Measurements from ENCODE around the gene MEGF11. TPM values are rescaled to one million over a fixed set of nuclear protein-coding genes. Genes with fewer than 3 reads are reported as not detected.

MEGF11 gene
- total and polyA plus RNA-seq, 7 donors = 0.04 to 0.05 TPM; not detected in 5

DNA sequence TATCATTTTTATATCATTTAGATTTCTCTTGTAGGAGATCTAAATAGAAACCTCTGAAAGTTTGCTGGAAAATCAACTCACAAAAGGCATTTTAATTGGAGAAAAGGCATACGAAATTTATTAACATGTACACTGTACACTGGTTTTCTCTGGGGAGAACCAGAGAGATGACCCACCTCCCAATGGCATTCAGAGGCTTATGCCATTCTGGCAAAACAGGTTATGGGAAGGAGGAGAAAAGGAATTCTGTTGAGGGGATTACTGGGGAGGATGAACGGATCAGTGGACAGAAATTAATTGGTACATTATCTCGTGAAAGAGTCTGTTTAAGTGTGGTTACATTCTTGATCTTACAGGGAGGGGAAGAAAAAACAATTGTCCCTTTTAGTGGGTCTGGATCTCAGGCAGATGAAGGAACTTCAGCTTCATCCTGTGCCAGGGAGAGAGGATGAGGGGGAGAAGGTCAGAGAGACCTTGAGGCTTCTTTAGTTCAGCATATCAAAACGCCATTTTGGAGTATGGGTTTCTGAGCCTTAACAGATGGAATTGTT is 367.8 kb downstream of the MEGF11 start:
- 60 to 75% (median 62%) methylated on average over 4 of the region's 4 CpGs for WGBS, 3 donors
- Histone ChIP-seq H3K27me3 (ENCODE audit: insufficient read depth in 3 of 3, low read length in 2 of 3) (no peaks in the 10 kb centered on the region), H3K4me3 (no peak overlapping the region), H3K36me3 (ENCODE audit: insufficient read depth in 1 of 2, low read depth in 1 of 2) (peaks cover 5 to 87% of the 10 kb centered on the region in 2 donors), H3K4me1 (no peaks in the 10 kb centered on the region), H3K9me3 (no peaks in the 10 kb centered on the region), H3K27ac (no peak overlapping the region)
- TF ChIP-seq, protein P1, sequence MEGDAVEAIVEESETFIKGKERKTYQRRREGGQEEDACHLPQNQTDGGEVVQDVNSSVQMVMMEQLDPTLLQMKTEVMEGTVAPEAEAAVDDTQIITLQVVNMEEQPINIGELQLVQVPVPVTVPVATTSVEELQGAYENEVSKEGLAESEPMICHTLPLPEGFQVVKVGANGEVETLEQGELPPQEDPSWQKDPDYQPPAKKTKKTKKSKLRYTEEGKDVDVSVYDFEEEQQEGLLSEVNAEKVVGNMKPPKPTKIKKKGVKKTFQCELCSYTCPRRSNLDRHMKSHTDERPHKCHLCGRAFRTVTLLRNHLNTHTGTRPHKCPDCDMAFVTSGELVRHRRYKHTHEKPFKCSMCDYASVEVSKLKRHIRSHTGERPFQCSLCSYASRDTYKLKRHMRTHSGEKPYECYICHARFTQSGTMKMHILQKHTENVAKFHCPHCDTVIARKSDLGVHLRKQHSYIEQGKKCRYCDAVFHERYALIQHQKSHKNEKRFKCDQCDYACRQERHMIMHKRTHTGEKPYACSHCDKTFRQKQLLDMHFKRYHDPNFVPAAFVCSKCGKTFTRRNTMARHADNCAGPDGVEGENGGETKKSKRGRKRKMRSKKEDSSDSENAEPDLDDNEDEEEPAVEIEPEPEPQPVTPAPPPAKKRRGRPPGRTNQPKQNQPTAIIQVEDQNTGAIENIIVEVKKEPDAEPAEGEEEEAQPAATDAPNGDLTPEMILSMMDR (IDR thresholded peaks at IDR 0.05) = no peak
- no peak for DNase-seq
- ATAC-seq = no peak
- intact Hi-C loops (cut with DNase I) = no loop called here

DNA sequence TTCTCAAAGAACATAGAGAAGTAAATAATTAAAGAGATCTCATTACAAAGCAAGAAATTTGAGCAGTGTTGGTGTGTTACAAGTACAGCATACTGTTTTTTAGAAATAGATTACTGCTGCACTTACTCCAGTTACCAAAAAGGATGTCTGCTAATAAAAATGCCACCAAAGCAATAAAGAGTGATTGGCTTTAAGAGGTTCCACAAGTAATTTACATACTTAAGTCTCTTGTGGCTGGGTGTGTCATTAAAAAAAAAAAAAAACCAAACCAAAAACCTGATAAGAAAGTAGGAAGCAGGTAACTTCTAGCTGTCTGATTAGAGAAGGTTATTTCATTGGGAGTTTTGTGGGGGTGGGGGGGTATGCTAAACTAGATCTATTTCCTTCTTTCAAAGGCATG is 369.0 kb downstream of the MEGF11 start:
- Histone ChIP-seq H3K27ac (no peak overlapping the region), H3K4me1 (no peaks in the 10 kb centered on the region), H3K36me3 (ENCODE audit: insufficient read depth in 1 of 2, low read depth in 1 of 2) (peaks cover 5 to 96% of the 10 kb centered on the region in 2 donors), H3K27me3 (ENCODE audit: insufficient read depth in 3 of 3, low read length in 2 of 3) (no peaks in the 10 kb centered on the region), H3K4me3 (no peak overlapping the region), H3K9me3 (no peaks in the 10 kb centered on the region)
- intact Hi-C loops (cut with DNase I) = no loop called here
- TF ChIP-seq, protein P1 (IDR thresholded peaks at IDR 0.05) = no peak
- ATAC-seq (no peak), DNase-seq (no peak)

DNA sequence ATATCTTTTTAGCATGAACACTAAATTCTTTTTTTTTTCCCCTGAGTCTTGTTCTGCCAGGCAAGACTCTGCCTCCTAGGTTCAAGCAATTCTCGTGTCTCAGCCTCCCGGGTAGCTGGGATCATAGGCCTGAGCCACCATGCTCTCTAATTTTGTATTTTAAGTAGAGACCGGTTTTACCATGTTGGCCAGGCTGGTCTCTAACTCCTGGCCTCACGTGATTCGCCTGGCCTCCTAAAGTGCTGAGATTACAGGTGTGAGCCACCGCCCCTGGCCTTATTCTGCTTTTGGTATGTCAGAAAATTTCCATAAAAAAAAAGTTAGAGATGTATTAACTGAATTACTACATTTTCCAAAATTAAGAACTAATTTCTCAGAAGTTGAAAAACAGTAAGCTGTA is 370.0 kb downstream of the MEGF11 start:
- Histone ChIP-seq H3K9me3 (no peaks in the 10 kb centered on the region), H3K36me3 (ENCODE audit: insufficient read depth in 1 of 2, low read depth in 1 of 2) (peaks cover 5 to 96% of the 10 kb centered on the region in 2 donors), H3K27me3 (ENCODE audit: insufficient read depth in 3 of 3, low read length in 2 of 3) (no peaks in the 10 kb centered on the region), H3K4me1 (no peaks in the 10 kb centered on the region), H3K4me3 (no peak overlapping the region), H3K27ac (no peak overlapping the region)
- intact Hi-C loops (cut with DNase I) = no loop called here
- no peak for ATAC-seq
- TF ChIP-seq, protein P1 (IDR thresholded peaks at IDR 0.05) = no peak
- no peak for DNase-seq
- 92 to 93% (median 93%) methylated on average over 6 of the region's 6 CpGs for WGBS, 3 donors

DNA sequence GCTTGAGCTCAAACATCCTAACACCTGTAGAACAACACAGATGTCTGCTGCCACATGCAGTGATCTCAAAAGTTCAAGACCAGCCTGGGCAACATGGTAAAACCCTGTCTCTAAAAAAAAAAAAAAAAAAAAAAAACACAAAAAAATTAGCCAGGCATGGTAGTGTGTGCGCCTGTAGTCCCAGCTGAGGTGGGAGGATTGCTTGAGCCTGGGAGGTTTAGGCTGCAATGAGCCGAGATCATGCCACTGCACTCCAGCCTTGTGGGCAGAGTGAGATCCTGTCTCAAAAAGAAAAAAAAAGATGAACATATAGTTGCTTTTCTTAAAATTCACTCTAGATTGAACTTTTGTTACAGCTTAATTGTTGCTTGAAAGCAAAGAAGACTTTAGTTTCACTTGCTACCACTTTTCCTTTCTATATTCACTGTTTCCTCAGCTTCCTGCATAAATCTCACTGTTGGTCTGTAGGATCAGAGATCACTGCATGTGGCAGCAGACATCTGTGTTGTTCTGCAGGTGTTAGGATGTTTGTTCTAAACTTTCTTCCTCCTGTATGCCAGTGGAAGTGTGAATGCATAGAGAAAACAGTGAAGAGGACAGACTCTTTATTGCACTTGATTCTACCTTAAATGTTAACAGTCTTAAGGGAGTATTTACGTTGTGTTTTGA is 371.6 kb downstream of the MEGF11 start:
- peaks cover 7 to 95% of the 10 kb centered on the region in 2 donors for H3K36me3 ChIP-seq (ENCODE audit: insufficient read depth in 1 of 2, low read depth in 1 of 2)
- no peak for DNase-seq

More for the DNA sequence above, 371.6 kb downstream of the MEGF11 start:
- Histone ChIP-seq H3K4me3 (no peak overlapping the region), H3K9me3 (no peaks in the 10 kb centered on the region), H3K4me1 (no peaks in the 10 kb centered on the region), H3K27me3 (ENCODE audit: insufficient read depth in 3 of 3, low read length in 2 of 3) (no peaks in the 10 kb centered on the region), H3K27ac (no peak overlapping the region)
- ATAC-seq = no peak
- intact Hi-C loops (cut with DNase I) = no loop called here
- TF ChIP-seq, protein P1 (IDR thresholded peaks at IDR 0.05) = no peak
- 79 to 87% (median 80%) methylated on average over 3 of the region's 3 CpGs for WGBS, 3 donors
